Right renal pelvis (tissue), 4 donors: ENCODE data around the gene MUC4. TPM values are rescaled to one million over a fixed set of nuclear protein-coding genes. Genes with fewer than 3 reads are reported as not detected.
"Not testable (repeated sequence)": the region's sequence is repeated elsewhere in the genome, so short reads cannot be mapped to it uniquely, and the experiment has no call there.

Source experiments
- DNase-seq, 4 donors: peaks; one replicate each; pipeline ENCODE4 v3.0.0-alpha.2; 2013; ENCODE audit warnings: low read depth in 4 of 4, low spot score in 3 of 4, missing footprints in 1 of 4
- polyA plus RNA-seq, 4 donors: library from polyadenylated mRNA; unstranded; fragments of 120-200 nt; gene quantifications; one replicate each; pipeline ENCODE4 v1.2.1, GENCODE V29; 2013; ENCODE audit not compliant: insufficient read length in 4 of 4

MUC4 gene
- polyA plus RNA-seq, 4 donors, result 0.62 to 2.1 (median 0.85) TPM

DNA sequence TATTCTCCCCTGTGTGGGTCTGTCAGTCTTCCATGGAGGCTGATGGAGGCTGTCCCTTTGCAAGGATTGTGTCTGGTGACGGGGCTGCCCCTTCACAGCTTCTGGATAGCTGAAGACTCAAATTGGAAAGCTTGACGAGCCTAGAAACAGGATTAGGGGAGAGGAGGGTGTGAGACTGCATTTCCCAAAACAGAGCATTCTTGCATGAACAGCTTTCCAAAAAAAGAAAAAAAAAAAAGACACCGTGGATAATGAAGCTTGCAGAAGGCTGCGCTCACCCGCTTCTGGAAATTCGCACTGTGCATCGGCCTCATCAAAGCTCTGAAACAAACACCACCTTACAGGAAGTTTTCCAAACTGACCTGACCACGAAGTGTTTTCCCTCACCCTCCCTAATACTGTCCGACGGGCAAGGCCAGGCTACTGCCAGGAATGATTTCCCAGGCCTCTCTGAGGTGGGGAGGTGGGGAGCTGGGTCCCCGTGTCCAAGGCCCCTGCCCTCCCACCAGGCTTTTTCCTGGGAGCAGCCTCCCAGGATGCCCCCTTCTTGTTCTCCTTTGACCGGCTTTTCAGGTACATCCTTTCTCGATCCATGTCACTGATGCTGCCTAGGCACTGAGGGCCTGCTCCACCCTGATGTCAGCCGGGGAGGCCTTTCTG, 24.9 kb upstream of the MUC4 start:
- no peak for DNase-seq

DNA sequence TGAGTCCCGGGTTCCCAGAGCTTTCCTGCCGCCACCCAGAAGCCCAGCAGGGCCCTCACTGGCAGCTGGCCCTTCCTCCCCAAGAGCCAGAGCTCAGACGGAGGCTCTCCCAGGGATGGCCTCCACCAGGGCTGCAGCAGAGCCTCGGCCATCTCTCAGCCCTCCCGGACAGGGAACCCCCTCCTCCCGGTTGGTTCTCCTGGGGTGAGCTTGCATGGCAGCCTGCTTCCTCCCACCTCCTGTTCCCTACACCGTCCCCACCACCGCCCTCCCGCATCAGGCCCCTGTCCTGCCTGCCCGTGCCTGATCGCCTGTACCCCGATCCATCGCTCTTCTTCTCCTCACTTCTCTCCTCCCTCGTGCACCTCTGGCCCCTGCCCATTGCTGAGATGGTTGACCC, 24.1 kb upstream of the MUC4 start:
- DNase-seq, result no peak

DNA sequence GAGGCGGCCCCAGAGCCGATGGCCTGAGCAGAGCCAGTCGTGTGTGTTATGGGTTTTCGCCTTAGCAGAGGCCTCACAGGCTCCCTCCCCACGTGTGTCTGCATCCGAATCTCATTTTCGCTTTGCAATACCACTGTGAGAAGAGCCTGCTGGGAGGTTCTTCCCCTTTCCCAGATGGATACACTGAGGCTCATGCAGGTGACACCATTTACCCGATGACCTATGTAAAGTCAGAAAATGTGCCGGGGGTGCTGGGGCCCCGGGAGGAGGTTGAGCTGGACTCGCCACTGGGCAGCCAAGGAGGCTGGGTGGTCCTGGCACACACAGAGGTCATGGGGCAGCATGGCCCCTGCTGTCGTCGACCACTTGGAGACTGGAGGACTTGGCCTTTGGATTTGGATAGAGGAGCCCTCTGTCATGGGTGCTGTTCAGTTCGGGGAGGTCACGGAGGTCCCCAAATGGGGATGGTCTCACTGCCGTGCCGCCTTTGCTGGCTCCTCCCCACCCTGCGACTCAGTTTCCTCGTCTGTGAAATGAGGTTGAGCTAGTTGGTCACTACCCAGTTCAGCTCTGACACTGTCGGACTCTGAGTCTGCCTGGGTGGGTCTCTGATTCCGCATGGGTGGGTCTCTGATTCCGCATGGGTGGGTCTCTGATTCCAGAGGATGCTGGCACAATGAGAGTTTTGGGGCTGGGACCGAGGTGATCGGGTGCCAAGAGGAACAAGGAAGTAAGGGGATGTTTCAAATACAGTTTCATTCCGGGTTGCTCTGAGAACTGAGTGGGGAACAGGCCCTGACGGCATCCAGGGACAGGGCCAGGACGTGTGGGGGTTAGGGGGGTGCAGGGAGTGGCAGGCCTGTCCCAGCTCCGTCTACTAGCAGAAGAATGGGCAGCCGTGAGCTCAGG, 23.2 kb upstream of the MUC4 start:
- DNase-seq, result no peak

DNA sequence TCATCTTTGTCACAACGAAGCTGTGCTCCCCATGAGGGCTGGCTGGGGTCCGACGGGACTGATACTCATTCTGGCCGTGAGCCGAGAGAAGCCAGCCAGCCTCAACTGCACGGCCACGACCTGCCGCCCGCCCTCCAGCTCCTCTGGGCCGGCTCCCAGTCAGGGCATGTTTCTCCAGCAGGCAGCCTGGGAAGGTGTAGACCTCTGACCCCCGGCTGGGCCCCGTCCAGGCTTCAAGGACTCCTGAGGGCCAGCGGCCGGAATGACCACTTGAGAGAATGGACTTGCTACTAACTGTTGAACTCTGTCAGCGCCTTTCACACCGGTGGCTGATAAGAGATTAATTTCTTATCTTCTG, 18.1 kb upstream of the MUC4 start:
- DNase-seq, result no peak

DNA sequence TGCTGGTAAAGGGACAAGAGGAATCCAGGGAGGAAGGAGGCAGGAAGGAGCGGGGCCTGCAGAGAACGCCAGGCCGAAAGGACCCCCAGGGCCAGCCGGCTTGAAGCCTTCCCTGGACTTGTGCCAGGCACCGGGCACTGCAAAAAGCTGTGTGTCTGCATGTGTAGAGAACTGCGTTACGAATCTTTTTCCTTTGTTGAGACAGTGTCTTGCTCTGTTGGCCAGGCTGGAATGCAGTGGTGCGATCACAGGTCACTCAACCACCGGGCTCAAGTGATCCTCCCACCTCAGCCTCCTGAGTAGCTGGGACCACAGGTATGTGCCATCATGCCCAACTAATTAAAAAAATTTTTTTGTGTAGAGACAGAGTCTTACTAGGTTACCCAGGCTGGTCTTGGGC, 17.0 kb upstream of the MUC4 start:
- no peak for DNase-seq

DNA sequence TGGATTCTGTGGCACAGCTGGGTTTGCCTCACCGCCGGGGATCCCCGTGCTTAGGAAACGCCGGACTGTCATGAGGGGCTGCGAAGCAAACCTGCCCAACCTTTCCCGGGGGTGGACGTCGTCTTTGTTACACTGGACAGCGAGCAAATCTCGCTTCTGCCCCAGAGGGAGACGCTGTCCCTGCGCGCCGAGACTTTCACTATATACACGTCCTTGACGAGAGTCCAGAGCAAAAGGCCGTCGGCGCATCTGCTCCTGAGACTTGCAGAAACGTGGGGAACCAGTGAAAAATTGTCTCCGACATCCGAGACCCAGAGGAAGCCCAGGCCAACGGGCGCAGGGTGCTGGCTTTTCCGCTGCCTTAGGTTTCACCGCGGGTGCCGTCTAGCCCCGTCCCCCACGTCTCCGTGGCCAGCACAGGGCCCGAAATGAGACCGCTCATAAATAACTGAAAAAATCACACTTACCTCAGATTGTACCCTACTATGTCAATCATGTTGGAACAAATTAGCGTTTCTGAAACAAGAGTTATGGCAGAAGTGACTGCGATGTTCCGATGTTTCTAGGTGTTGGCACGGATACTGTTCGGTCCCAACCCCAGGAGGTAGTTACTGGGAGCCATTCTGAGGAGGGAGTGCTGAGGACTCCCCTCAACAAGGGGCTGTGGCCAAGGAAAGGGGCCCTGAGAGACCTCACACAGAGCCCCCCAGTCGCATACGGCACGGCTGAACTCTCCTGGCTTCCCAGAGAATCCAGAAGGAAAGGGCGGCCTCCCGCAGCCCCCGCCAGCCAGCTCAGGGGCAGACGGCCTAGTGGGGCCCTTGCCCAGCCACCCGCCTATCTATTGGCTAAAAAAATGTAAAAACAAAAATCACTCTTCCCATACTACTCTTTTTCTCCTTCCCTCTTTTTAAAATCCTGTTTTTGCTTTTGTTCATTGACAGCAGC, 14.4 kb upstream of the MUC4 start:
- DNase-seq, result no peak

DNA sequence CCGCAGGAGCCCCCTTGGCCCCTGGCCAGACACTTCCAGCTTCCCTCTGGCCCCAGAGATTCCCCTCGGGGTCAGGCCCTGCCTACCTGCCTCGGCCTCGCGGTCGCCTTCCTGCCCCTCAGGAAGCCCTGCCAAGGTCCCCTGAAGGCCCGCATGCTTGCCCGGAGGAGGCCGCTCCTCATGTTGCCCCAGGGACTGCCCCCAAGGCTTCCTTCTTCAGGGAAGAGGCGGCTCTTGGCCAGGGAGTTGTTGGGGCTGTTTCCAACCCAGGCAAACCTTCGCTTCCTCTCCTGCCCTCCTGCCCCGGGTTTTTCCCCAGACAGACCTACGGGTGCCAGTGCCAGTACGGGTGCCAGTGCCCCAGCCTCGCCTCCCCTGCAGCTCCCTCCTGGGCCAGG, 13.5 kb upstream of the MUC4 start:
- DNase-seq, result no peak

DNA sequence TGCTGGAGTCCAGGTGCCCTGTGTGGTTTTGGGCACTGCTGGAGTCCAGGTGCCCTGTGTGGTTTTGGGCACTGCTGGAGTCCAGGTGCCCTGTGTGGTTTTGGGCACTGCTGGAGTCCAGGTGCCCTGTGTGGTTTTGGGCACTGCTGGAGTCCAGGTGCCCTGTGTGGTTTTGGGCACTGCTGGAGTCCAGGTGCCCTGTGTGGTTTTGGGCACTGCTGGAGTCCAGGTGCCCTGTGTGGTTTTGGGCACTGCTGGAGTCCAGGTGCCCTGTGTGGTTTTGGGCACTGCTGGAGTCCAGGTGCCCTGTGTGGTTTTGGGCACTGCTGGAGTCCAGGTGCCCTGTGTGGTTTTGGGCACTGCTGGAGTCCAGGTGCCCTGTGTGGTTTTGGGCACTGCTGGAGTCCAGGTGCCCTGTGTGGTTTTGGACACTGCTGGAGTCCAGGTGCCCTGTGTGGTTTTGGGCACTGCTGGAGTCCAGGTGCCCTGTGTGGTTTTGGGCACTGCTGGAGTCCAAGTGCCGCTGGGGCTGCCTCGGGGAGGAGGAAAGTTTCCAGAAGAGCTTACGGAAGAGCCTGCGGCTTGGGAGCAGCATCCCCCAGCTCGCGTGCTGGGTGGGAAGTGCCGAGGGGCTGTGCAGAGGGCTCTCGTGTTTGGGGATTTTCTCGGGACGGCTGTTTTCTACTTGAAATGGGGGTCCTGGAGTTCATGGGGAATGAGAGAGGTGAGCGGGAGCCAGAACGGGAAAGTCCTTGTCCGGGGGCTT, 12.9 kb upstream of the MUC4 start:
- DNase-seq, result not testable (repeated sequence)

DNA sequence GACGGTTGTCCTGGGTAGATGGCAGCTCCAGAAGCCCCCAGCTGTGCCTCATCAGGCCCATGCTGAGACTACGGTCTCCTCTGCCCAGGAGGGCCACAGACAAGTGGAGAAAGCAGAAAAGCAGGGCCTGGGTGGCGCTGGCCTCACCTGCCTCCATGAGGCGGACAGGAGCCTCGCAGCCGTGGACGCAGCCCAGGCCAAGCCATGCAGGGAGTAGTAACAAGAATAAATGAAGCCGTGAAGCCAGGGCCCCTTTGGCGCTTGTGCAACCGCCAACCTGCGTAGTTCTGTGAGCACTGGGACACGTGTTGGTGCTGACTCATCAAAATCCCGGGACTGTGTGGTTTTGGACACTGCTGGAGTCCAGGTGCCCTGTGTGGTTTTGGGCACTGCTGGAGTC, 12.3 kb upstream of the MUC4 start:
- no peak for DNase-seq

DNA sequence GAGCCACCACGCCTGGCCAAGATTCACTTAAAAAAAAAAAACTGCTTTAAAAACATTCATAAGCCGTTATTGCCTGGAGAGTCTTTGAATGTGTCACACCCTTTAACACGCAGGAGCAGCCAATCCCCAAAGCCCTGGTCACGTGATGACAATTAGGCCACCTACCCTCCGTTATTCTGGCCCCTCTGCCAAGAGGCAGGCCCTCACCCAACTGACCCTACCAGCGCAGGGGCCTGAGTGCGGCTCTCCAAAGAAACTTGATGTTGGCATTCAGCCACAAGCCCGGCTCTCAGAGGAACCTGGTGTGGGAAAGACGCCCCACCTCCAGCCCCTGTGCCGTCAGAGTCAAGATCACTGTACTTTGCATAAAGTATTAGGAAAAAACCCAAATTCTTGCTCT, 11.6 kb upstream of the MUC4 start:
- no peak for DNase-seq

DNA sequence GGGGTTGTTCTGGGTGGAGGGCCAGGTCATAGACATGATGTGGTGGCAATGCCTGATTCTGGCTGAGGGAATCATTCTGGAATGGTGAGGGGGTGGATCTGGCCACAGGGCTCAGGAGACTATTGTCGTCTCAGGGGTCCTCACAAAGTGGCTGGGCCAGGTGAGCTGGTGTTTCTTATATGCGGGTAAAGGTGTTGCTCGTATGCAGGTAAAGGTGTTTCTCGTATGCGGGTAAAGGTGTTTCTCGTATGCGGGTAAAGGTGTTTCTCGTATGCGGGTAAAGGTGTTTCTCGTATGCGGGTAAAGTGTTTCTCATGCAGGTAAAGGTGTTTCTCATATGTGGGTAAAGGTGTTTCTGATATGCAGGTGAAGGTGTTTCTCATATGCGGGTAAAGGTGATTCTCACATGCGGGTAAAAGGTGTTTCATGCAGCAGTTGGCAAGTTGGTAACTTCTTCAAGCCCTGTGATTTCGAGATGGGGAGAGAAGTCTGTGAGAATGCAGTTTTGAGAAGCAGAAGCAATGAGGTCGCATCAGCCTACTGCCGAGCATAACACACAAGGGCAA, 10.5 kb upstream of the MUC4 start:
- DNase-seq, result no peak

DNA sequence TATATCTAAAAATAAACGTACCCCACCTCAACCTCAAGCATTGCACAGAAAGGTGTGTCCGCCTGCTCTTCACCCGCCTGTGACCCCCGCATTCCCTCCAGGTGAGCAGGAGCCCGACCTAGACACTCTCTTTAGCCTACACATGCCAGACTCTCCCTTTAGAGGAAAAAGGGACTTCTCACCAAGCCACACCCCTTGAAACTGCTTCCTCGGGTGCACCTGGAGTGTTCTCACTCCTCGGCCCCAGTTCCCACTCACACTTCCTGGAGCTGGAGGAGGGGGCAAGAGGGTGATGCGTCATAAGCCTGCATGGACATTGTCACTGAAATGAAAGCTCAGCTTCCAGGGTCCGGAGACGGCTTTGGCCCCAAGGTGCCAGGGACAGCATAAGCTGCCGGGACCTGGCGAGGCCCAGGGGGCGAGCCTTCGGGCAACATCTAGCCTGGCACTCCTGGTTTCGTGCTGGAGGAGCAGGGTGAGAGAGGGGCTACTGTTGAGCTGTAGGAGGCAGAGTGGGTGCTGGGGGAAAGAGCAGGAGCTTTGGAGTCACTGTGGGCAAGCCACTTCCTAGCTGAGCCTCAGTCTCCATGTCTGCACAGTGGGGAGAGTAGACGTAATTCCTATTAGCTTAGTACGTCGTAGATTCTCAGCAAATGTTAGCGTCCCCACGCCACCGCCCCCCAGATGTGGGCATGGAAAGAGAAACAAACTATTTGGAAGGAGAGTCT, 9.8 kb upstream of the MUC4 start:
- no peak for DNase-seq

DNA sequence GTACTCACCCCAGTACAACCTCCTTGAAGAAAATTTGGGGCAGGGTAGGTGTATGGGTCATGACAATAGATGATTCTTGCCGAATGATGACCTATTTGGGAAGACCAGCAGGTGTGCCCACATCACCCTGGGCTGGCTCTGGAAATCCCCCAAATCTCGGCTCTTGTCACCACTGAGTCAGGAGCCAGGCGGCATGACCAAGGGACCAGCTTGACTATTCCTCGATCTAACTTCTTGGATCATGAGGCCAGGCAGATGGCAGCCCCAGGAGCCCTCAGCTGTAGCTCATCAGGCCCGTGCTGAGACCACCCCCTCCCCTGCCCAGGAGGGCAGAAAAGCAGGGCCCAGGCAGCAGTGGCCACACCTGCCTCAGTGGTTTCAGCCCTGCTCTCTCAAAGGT, 9.2 kb upstream of the MUC4 start:
- no peak for DNase-seq

DNA sequence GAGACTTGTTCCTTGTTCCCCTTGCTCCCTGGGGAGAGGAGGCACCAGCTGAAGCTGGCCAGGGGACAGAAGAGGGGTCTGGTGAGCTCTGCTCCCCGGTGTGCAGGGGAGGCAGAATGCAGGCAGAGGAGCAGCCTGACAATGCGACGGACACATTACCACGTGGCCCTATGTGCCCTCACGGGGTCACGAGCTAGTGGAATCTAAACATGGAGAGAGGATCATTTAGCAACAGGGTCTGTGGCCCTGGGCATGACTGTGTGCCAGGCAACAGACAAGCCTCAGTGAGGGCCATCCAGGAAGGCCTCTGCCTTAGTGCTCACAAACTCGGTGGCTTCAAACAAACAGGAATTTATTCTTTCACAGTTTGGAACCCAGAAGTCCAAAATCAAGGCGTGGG, 8.5 kb upstream of the MUC4 start:
- DNase-seq, result no peak

DNA sequence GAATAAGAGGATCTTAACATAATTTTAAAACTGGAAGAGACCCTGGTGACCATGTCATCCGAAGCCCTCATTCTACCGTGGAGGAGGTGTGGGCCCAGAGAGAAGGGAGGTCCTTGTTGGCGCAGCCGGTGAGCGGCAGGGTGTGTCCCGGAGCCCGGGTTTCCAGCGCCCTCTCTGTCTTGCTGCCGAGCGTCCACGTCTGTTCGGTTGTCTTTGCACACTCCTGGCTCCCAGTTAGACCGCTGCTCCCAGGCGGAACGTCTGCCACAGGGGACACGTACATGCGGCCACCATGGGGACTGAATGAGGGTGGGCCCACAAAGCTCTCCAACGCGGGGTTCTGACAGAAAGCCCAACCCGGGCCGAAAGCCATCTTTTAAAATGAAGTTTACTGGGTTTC, 6.6 kb upstream of the MUC4 start:
- no peak for DNase-seq

DNA sequence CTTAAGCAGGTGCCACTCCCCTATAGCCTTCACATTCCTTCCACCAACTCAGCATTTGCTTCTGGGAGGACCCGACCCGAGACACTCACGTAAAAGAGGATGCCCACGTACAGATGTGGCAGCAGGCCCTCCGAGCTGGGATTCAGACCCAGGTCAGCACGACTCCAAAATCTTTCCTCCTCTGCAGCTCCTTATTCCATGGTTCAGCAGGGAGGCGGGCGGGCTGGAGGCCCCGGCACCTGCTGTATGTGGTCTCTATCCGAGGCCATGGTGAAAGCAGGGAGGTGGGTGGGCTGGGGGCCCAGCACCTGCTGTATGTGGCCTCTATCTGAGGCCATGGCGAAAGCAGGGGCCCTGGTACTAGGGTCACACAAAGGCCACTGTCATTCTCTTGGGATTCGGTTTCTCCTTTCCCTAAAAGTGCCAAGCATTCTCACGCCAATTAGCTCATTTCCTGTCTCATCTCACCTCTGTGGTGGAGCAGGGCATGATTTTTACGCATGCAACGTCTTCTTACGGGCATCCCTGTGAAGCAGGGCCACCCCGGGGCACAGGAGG, 5.9 kb upstream of the MUC4 start:
- DNase-seq, result no peak

DNA sequence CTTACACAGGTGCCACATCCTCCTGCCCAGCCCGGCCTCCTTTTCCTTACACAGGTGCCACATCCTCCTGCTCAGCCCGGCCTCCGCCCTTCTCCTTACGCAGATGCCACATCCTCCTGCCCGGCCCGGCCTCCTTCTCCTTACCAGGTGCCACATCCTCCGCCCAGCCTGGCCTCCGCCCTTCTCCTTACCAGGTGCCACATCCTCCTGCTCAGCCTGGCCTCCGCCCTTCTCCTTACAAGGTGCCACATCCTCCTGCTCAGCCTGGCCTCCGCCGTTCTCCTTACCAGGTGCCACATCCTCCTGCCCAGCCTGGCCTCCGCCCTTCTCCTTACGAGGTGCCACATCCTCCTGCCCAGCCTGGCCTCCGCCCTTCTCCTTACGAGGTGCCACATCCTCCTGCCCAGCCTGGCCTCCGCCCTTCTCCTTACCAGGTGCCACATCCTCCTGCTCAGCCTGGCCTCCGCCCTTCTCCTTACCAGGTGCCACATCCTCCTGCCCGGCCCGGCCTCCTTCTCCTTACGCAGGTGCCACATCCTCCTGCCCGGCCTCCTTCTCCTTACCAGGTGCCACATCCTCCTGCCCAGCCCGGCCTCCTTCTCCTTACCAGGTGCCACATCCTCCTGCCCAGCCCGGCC, 4.7 kb upstream of the MUC4 start:
- not testable (repeated sequence) for DNase-seq

DNA sequence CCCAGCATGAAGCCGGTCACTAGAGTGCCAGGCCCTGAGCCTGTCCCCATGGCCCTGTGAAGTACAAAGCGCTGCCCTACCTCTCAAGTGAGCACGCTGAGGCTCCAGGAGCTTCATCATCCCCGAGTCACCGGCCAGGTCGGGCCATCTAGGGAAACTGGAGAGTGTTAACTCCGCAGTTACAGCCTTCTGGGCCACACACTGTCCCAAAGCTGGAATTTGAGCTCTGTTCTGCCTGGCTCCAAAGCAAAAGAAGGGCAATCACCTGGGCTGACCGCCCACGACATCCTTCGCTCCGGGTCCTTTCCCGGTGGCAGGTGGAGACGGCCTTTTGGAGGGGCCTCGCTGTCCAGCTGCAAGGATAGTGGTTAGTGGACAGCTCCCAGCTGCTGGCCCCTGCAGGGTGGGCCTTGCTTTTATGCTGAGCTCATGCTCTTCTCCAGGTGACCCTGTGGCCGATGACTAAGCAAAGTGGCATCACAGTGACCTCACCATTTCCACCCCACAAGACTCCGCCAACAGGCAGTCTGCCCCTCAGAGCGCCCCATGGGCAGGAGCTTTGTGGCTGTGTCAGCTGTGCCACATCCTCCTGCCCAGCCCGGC, 3.5 kb upstream of the MUC4 start:
- DNase-seq, result no peak
